Suprapubic skin (tissue), 4 donors: ENCODE results near the gene AFF1.

ENCODE experiments used
- CTCF ChIP-seq, 2 donors: fragments of 200-600 bp in 1 of 2; fragments of 450-650 bp in 1 of 2; sonication (generic) in 1 of 2; IDR thresholded peaks; one replicate each; pipeline ENCODE4 v1.5.1; 2016 to 2019; ENCODE audit warnings: antibody characterized with exemption in 2 of 2, mild to moderate bottlenecking in 1 of 2, moderate library complexity in 1 of 2
- EP300 ChIP-seq: sonication (generic); formaldehyde crosslinking; IDR thresholded peaks from one replicate; pipeline ENCODE4 v1.6.1; 2017; ENCODE audit warnings: antibody characterized with exemption
- POLR2AphosphoS5 ChIP-seq, 3 donors: sonication (generic); formaldehyde crosslinking; IDR thresholded peaks; one replicate each; pipeline ENCODE4 v1.6.1; 2017; ENCODE audit warnings: antibody characterized with exemption in 3 of 3

GRCh38 chr4:87009095-87009648 is 74.4 kb downstream of the AFF1 start:
- TF ChIP-seq EP300 (no peak), POLR2AphosphoS5 (IDR thresholded peaks at IDR 0.05) (no peak), CTCF (IDR thresholded peaks at IDR 0.05) (no peak)
